GM12878 (cell line): ENCODE results near the gene EMSY. TPM values are rescaled to one million over a fixed set of nuclear protein-coding genes. Genes with fewer than 3 reads are reported as not detected.

Experiments used
- ATAC-seq: fragments of 200-7000 bp; cut with Tn5 transposase; 3 replicates; pipeline ENCODE4 v1.9.1; 2020; ENCODE audit warnings: mild to moderate bottlenecking, moderate library complexity
- BruUV-seq: library from RNA; stranded (reverse); fragments of 400-500 nt; replicated peaks from 2 replicates; lab custom pipeline; 2021; lab: Mats Ljungman, UMichigan
- CTCF ChIA-PET: fragments of 300-600 bp; sonication (Branson Sonifier 250); formaldehyde crosslinking; extraction: SDS; loops from one replicate; lab custom pipeline; 2021; ENCODE audit warnings: inconsistent platforms; lab: Yijun Ruan, JAX
- POLR2A ChIA-PET: fragments of 350-600 bp; formaldehyde crosslinking; extraction: SDS; loops from one replicate; lab custom pipeline; 2021; ENCODE audit warnings: inconsistent platforms; lab: Charles Lee
- RAD21 ChIA-PET: fragments of 300-600 bp; sonication (Branson Sonifier 250); formaldehyde crosslinking; loops from one replicate; lab custom pipeline; 2023; ENCODE audit warnings: antibody characterized with exemption; ENCODE audit not compliant: unreplicated experiment; lab: Charles Lee
- SMC1A ChIA-PET: fragments of 300-600 bp; sonication (Branson Sonifier 250); formaldehyde crosslinking; loops from one replicate; lab custom pipeline; 2023; ENCODE audit not compliant: unreplicated experiment, uncharacterized antibody; lab: Charles Lee
- DNase-seq: peaks from one replicate; pipeline ENCODE4 v3.0.0-alpha.2; 2011; ENCODE audit warnings: low read depth, low spot score
- FAIRE-seq: peaks from 3 replicates; lab custom pipeline; 2011; peaks lifted over from hg19 to GRCh38; lab: Jason Lieb, UNC
- H2AFZ ChIP-seq: 2 replicates; pipeline ENCODE4 v1.6.0; 2011; ENCODE audit warnings: low read depth, low read length, control low read depth; ENCODE audit not compliant: control insufficient read depth
- H3K27ac ChIP-seq: 2 replicates; pipeline ENCODE4 v1.5.1; 2011; ENCODE audit warnings: control low read depth; ENCODE audit not compliant: control insufficient read depth, insufficient read depth
- H3K27me3 ChIP-seq, 2 experiments: replicated peaks in 1 of 2; 2 replicates each; pipeline versions ENCODE4 v1.6.0 to v1.6.1; 2011; ENCODE audit warnings: low read length in 1 of 2; ENCODE audit not compliant: control insufficient read depth in 2 of 2, insufficient read depth in 2 of 2
- H3K36me3 ChIP-seq, 2 experiments: 2 replicates each; pipeline ENCODE4 v1.5.1; 2011; ENCODE audit warnings: low read length in 1 of 2; ENCODE audit not compliant: control insufficient read depth in 2 of 2, insufficient read depth in 2 of 2
- H3K4me1 ChIP-seq: 2 replicates; pipeline ENCODE4 v1.6.1; 2011; ENCODE audit warnings: mild to moderate bottlenecking, low read length, moderate library complexity, mixed read lengths; ENCODE audit not compliant: control insufficient read depth, insufficient read depth
- H3K4me2 ChIP-seq: 2 replicates; pipeline ENCODE4 v1.6.0; 2011; ENCODE audit warnings: control low read depth; ENCODE audit not compliant: control insufficient read depth, insufficient read depth
- H3K4me3 ChIP-seq: fragments of 200-600 bp; sonication (generic); 2 replicates; pipeline ENCODE4 v1.5.1; 2016
- H3K79me2 ChIP-seq: 2 replicates; pipeline ENCODE4 v1.6.0; 2011; ENCODE audit warnings: low read length; ENCODE audit not compliant: control insufficient read depth, insufficient read depth
- H3K9ac ChIP-seq: 2 replicates; pipeline ENCODE4 v1.8.0; 2011; ENCODE audit warnings: low read length, control low read depth, mixed read lengths; ENCODE audit not compliant: control insufficient read depth, insufficient read depth
- H3K9me3 ChIP-seq: replicated peaks from 3 replicates; pipeline ENCODE4 v1.5.1; 2011; ENCODE audit warnings: mild to moderate bottlenecking, low read length; ENCODE audit not compliant: control insufficient read depth, insufficient read depth
- H4K20me1 ChIP-seq: 2 replicates; pipeline ENCODE4 v1.6.0; 2011; ENCODE audit not compliant: control insufficient read depth, insufficient read depth
- BHLHE40 ChIP-seq, 2 experiments: fragments of 450-650 bp in 1 of 2; IDR thresholded peaks; 2 replicates each; pipeline ENCODE4 v1.6.1; 2011 to 2017; ENCODE audit warnings: low read depth in 2 of 2, borderline replicate concordance in 1 of 2, improper control_type of control experiment in 1 of 2, low read length in 1 of 2, mild to moderate bottlenecking in 1 of 2
- E2F4 ChIP-seq: IDR thresholded peaks from 2 replicates; pipeline ENCODE4 v1.6.1; 2012; ENCODE audit warnings: low read depth, low read length, improper control_type of control experiment
- EZH2 ChIP-seq: IDR thresholded peaks from 2 replicates; pipeline ENCODE4 v1.6.1; 2012; ENCODE audit warnings: low read depth, mild to moderate bottlenecking, control low read depth, inconsistent platforms, low read length, borderline replicate concordance; ENCODE audit not compliant: control insufficient read depth
- FOXK2 ChIP-seq: fragments of 450-650 bp; IDR thresholded peaks from 2 replicates; pipeline ENCODE4 v1.6.1; 2017; ENCODE audit warnings: mild to moderate bottlenecking, moderate library complexity
- GABPA ChIP-seq: IDR thresholded peaks from 2 replicates; pipeline ENCODE4 v1.6.1; 2014; ENCODE audit warnings: antibody characterized with exemption, low read depth, mild to moderate bottlenecking, inconsistent platforms
- GATAD2B ChIP-seq: fragments of 450-650 bp; conservative IDR thresholded peaks from 2 replicates; pipeline ENCODE4 v1.6.1; 2017; ENCODE audit warnings: low read depth, mild to moderate bottlenecking, moderate library complexity
- HDAC2 ChIP-seq: fragments of 200-600 bp; sonication (generic); IDR thresholded peaks from 2 replicates; pipeline ENCODE4 v1.6.1; 2017
- RAD51 ChIP-seq: fragments of 450-650 bp; IDR thresholded peaks from 2 replicates; pipeline ENCODE4 v1.6.1; 2016; ENCODE audit warnings: moderate library complexity, mild to moderate bottlenecking, inconsistent platforms
- USF2 ChIP-seq: IDR thresholded peaks from 2 replicates; pipeline ENCODE4 v1.6.1; 2011; ENCODE audit warnings: low read depth, low read length, improper control_type of control experiment, borderline replicate concordance
- YBX1 ChIP-seq: fragments of 450-650 bp; IDR thresholded peaks from 2 replicates; pipeline ENCODE4 v1.6.1; 2016; ENCODE audit warnings: antibody characterized with exemption
- ZBTB40 ChIP-seq: fragments of 450-650 bp; IDR thresholded peaks from 2 replicates; pipeline ENCODE4 v1.6.1; 2016; ENCODE audit warnings: mild to moderate bottlenecking, moderate library complexity, borderline replicate concordance
- ZNF384 ChIP-seq: IDR thresholded peaks from 2 replicates; pipeline ENCODE4 v1.6.1; 2012; ENCODE audit warnings: low read depth, mild to moderate bottlenecking, low read length, improper control_type of control experiment, borderline replicate concordance
- ZNF687 ChIP-seq: fragments of 450-650 bp; IDR thresholded peaks from 2 replicates; pipeline ENCODE4 v1.6.1; 2017; ENCODE audit warnings: mild to moderate bottlenecking, moderate library complexity
- ZSCAN29 ChIP-seq: fragments of 450-650 bp; IDR thresholded peaks from 2 replicates; pipeline ENCODE4 v1.6.1; 2017; ENCODE audit warnings: mild to moderate bottlenecking, moderate library complexity
- ZZZ3 ChIP-seq: IDR thresholded peaks from 2 replicates; pipeline ENCODE4 v1.6.1; 2011; ENCODE audit warnings: low read depth; ENCODE audit not compliant: control insufficient read depth, insufficient read length
- WGBS: methylation state at CpG from one replicate; pipeline ENCODE4 v1.1.6; 2016; ENCODE audit warnings: low lambda C conversion rate; ENCODE audit not compliant: insufficient replicate concordance, insufficient coverage; ENCODE audit errors: missing lambda C conversion rate; 5-methylcytosine and 5-hydroxymethylcytosine counted together
- in situ Hi-C: fragments of 300-500 bp; cut with MboI; formaldehyde crosslinking; loops from 9 replicates; pipeline ENCODE4 v1.14.3; 2018; ENCODE audit warnings: mixed read lengths
- intact Hi-C: fragments of 100-400 bp; cut with micrococcal nuclease; formaldehyde crosslinking; loops from one replicate; pipeline ENCODE4 v1.14.2; 2022; ENCODE audit not compliant: unreplicated experiment
- polyA plus RNA-seq, 11 experiments: library from polyadenylated mRNA; depleted of rRNA in 4 of 11; unstranded in 6 of 11; stranded (reverse) in 5 of 11; fragments of >200 nt; fragmentation: Nextera tagmentation in 4 of 11; fragmentation: Illumina TruSeq in 1 of 11; extraction: Ambion mirVana in 4 of 11; extraction: Trizol in 1 of 11; gene quantifications; 1 replicate in 1 of 11; 2 replicates in 10 of 11; pipeline versions ENCODE4 v1.2.1 to v1.2.3, GENCODE V29; 2011 to 2016; ENCODE audit warnings: inconsistent platforms in 2 of 11, missing spikeins in 2 of 11, low read depth in 1 of 11
- total RNA-seq, 4 experiments: library from RNA; depleted of rRNA in 3 of 4; stranded (reverse); fragments of >200 nt in 3 of 4; fragmentation: Illumina TruSeq in 1 of 4; extraction: Trizol in 1 of 4; gene quantifications; 2 replicates each; pipeline versions ENCODE4 v1.2.1 to v1.2.3, GENCODE V29; 2013 to 2021

The EMSY gene
- total and polyA plus RNA-seq, 10 of the 15 experiments (the other 5 are each of a cell fraction or from before 2014, with no cell fraction given) = 9.3 to 26.9 (median 13.0) TPM

GRCh38 chr11:76596652-76597051, 151.8 kb downstream of the EMSY start:
- WGBS = 58% methylated on average over 11 of the region's 11 CpGs
- Histone ChIP-seq H3K9ac (no peak overlapping the region), H3K27ac (no peak overlapping the region), H3K4me3 (no peak overlapping the region), H3K4me1 (no peaks in the 10 kb centered on the region), H3K36me3 (no peaks in the 10 kb centered on the region), H2AFZ (no peak overlapping the region), H4K20me1 (no peaks in the 10 kb centered on the region), H3K79me2 (no peaks in the 10 kb centered on the region), H3K27me3 (peaks cover 0 to 5% of the 10 kb centered on the region in 2 experiments; a peak in 2 of 4 replicates), H3K4me2 (no peak overlapping the region), H3K9me3 (no peaks in the 10 kb centered on the region)
- BruUV-seq = no TSS peak
- POLR2A ChIA-PET = no interaction called here
- RAD21 ChIA-PET = no interaction called here
- DNase-seq (no peak), FAIRE-seq (no peak), ATAC-seq (no peak)
- intact Hi-C loops (no loop called here), in situ Hi-C loops (no loop called here)
- SMC1A ChIA-PET = no interaction called here
- CTCF ChIA-PET = interaction anchor here (8.1 kb wide), 1 partner anchor 80 kb away, joined by 273 read pairs; the partner anchor contains the start of gene LRRC32
- no peak for TF ChIP-seq E2F4
- no peak for TF ChIP-seq ZNF687
- TF ChIP-seq BHLHE40 (IDR thresholded peaks at IDR 0.05; ENCODE audit: borderline replicate concordance in 1 of 2, low read depth in 2 of 2, low read length in 1 of 2) = no peak
- TF ChIP-seq HDAC2 = no peak
- no peak for TF ChIP-seq GATAD2B
- no peak for TF ChIP-seq ZSCAN29
- no peak for TF ChIP-seq GABPA
- no peak for TF ChIP-seq EZH2
- TF ChIP-seq ZNF384 = no peak
- TF ChIP-seq RAD51 = no peak
- TF ChIP-seq ZBTB40 = no peak
- no peak for TF ChIP-seq USF2
- TF ChIP-seq YBX1 = no peak
- no peak for TF ChIP-seq FOXK2
- no peak for TF ChIP-seq ZZZ3
